Activated naive CD8-positive, alpha-beta T cell treated with anti-CD3 and anti-CD28 coated beads, Interleukin-2, amount 50 U/mL, for 16 hours (primary cell): ENCODE results near the gene CCDC90B.
"Not testable (repeated sequence)": the region's sequence is repeated elsewhere in the genome, so short reads cannot be mapped to it uniquely, and the experiment has no call there.

Experiments
- DNase-seq: peaks from one replicate; pipeline ENCODE4 v3.0.0-alpha.2; 2020; ENCODE audit warnings: low read depth, low spot score

The CCDC90B gene

DNA sequence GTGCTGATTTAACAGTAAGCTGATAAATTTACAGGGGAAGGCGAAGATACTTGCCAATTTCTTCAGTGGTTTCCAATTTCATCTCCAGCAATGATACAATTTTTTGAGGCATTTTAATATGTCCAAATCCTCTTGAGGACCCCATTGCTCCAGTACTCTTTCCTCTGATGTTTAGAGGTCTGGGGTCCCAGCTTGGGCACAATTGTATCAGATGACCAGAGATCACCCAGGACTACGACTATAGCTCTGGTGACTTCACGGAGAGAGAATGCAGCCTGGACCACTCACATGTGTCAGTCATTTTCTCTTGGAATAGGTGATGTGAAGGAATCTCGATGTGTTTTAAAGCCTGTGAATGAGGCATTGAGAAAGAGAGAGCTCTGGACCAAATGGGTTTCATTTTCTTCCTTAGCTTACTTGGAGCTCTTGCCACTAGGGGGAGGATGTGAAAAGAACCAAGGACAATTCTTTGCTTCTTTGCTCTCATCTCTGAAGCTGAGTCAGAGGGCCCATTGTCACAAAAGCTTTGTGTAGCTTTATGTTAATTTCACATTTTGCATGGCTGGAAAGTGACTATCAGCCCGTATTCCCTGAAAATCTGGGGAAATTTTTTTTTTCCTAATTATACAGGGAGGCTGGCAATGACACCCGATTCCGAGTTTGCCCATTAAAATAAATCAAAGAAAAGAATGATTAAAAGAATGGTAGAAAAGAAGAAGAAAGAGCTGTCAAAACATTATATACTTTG, 6.7 kb upstream of the CCDC90B start:
- no peak for DNase-seq

GRCh38 chr11:83287631-83288030, 1.5 kb upstream of the CCDC90B start:
- DNase-seq = no peak

DNA sequence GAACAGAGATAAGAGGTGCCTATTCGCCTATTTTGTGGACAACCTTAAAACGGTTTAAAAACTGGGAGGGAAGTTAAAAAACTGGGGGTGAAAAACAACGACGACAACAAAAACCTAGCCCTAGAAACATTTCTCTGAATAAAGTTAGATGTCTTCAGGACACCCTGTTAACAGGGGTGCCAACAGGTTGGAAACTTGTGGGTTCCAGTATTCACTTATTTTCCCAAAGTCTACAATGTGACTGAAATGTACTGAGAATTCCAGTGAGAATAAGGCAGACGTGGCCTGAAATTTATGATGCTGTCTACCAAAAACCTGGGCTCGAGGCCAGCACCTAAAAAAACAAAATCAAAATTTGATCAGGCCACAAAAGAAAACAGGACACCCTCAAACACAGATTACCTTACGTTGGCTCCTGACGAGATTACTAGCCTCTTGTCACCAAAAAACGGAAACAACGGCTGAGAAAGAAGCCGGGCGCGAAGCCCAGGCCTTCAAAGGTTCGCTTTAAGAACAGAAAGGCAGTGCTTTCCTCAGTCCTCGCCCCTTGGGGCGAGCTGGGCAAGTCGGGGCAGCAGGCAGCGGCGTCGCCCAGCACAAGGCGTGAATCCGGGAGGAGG, 906 bp downstream of the CCDC90B start:
- DNase-seq = no peak

DNA sequence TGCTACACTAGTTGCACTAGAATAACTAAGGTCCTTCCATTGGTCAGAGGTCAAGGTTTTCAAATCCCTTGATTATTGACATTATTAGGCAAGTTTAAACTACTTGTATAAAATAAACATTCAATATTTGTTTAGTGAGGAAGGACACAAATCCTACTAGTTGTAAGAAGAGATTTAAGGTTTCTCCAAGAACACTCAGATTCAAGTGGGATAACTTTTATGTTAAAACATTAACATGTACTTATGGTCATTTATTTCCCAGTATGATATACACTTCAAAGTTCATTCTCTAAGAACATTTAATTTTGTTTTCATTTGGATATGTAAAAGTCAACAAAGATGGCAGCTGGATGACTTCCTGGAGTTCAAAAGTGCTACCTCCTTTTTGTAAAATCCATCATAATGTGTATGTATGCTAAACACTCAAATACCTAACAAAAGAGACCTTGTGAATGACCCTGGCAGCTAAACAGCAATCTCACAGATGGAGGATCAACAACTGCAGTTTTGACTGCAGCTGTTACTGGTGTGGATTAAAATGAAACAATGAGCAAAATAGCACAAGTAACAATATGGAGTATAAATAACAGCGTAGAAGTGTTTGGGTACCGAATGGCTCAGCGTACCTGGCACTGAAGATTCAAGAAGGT, 1.5 kb downstream of the CCDC90B start:
- DNase-seq = no peak

GRCh38 chr11:83282084-83282716, 4.0 kb downstream of the CCDC90B start:
- no peak for DNase-seq

GRCh38 chr11:83280256-83280655, 5.9 kb downstream of the CCDC90B start:
- DNase-seq = no peak

DNA sequence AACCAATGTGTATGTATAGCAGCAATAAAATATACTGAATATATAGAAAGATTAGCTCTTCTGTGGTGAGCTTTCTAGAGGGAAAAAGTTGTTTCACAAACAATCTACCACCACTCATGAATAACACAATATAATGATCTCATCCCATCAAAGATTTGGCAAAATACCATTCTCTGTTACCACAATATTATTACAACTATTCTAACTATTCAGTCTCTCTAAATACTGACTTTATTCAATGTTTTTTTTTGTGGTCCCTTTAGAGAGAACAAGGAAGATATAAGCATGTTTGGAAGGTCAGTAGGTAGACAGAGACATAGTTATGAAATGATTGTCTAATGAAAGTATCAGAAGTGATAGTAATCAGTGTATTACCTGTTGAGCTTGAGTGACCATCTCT, 7.8 kb downstream of the CCDC90B start:
- DNase-seq = no peak

- no peak for DNase-seq
Observed at GRCh38 chr11:83275888-83276641, 10.1 kb downstream of the CCDC90B start.

DNA sequence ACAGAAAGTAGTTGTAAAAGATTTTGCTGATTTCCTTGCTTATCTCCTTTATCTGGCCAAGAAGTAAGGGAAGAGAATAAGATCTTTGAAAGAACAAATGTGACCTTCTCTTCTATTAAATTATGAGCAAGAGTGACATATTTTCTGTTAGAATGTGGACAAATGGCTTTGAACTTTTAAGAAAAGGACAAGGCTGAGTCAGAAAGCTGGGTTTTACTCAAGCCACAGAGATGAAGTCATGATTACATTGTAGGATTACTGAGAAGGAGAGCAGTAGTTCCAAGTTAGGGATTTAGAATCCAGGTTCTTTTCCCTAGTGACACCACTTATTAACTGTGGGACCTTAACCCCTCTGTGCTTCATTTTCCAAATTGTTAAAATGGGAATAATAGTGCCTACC, 13.5 kb downstream of the CCDC90B start:
- no peak for DNase-seq

DNA sequence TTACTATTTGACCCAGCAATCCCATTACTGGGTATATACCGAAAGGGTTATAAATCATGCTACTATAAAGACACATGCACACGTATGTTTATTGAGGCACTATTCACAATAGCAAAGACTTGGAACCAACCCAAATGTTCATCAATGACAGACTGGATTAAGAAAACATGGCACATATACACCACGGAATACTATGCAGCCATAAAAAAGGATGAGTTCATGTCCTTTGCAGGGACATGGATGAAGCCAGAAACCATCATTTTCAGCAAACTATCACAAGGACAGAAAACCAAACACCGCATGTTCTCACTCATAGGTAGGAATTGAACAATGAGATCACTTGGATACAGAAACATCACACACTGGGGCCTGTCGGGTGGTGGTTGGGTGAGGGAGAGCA, 14.4 kb downstream of the CCDC90B start:
- not testable (repeated sequence) for DNase-seq

DNA sequence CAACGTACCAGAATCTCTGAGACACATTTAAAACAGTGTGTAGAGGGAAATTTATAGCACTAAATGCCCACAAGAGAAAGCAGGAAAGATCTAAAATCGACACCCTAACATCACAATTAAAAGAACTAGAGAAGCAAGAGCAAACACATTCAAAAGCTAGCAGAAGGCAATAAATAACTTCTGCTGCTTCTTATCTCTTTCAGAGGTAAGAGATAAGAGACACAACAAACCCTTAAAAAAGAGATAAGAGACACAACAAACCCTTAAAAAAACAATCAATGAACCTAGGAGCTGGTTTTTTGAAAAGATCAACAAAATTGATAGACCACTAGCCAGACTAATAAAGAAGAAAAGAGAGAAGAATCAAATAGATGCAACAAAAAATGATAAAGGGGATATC, 17.1 kb downstream of the CCDC90B start:
- not testable (repeated sequence) for DNase-seq

DNA sequence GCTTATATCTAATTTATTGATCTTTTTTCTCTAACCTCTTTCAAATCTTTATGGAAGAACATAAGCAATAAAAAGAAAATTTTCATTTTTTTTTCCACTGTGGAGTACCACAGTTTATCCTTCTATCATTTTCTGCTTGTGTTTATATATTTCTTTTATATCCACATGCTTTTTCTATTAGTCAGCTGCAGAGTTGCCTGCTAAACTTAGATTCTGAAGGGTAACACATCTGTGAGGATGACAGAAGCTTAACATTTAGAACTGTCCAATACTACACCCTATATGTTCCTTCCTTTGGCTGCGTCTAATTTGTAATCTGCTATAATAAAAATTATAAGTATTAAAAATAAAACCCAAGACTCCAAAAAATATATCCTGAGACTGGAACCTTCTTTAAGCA, 20.8 kb downstream of the CCDC90B start:
- DNase-seq = no peak

GRCh38 chr11:83259559-83259958, 26.6 kb downstream of the CCDC90B start:
- no peak for DNase-seq

DNA sequence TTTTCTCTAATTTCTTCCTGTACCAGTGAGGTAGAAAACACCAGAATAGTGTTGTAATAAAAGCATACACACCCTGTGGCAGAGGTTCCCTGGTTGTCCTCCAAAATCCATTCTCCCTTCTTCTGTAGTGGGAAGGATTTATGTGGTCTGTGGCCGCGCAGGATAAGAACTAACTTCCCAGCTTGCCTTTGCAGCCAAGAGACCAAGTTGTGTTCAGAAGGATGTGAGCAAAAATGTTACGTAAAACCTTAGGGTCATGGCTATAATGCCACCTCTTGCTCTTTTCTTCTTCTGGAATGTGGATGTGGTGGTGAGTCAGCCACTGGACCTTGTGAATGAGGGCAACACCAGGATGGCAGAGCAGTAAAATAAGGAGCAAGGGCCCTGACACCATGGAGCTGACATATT, 28.4 kb downstream of the CCDC90B start:
- DNase-seq = no peak

- DNase-seq = no peak
Observed at GRCh38 chr11:83256602-83257340, 29.4 kb downstream of the CCDC90B start.

GRCh38 chr11:83255366-83255765, 30.8 kb downstream of the CCDC90B start:
- no peak for DNase-seq

DNA sequence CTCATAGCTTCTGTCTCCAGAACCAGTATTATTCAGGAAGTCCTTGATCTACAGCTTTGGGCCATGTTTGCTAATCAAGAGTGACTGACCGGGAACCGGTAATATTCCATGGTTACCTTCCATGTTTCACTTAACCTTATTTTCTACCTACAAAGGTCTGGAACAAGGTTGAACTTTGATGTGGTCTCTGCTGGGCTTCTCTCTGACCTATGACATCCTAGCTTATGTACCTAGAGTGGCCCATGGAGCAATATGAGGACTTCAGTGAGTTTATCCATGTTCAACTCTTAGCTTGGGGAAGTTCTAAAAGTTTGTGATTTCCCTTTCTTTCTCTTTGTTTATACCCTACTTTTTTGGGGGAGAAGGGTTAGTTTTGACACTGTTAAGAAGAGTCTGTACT, 33.2 kb downstream of the CCDC90B start:
- no peak for DNase-seq

GRCh38 chr11:83252266-83252665, 33.9 kb downstream of the CCDC90B start:
- no peak for DNase-seq

DNA sequence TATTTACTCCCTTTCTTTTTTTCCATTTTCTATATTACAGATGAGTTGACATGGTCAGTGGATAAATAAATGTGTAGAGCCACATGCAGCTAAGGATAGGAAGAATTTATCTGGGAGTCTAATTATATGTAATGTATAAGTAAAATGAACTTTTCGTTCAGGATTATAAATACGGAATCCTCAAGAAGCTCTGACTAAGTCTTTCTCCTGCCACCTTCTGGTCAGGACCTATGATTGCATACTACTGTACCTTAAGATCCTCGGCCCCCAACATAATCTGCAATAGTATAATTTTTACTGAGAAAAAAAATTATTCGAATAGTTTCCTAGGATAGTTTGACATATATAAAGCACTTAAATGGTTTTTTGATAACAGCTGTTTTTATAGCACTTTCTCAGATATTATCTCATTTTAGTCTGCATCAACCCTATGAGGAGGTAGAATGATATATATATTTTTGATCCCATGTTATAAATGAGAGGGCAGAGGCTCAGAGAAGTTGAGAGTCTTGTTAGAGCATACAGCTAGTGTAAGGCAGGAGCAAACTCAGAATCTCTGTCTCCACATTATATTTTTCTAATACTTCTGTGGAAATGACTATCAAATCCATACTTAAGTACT, 36.1 kb downstream of the CCDC90B start:
- DNase-seq = no peak

DNA sequence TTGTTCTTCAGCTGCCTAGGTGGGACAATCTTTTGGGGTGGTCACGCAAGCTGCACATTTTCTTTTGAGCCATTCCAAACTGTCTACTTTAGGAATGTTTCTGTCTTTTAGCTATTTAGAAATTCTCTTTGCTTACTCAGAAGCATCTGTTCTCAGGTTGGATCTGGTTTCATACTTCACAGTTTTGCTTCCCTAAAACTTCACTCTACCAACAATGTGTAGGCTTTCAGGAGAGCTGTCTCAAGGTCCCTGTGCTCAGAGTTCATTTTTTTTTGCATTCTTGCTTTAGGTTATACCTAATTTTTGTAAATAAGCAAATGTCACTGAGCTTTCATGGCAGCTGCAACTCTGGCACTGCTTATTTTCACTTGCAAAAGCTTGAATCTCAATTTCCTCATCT, 36.7 kb downstream of the CCDC90B start:
- DNase-seq = no peak
